D341Med (cell line): Measurements from ENCODE around the gene MRPL48.
A peak's percentile ranks its signal among the peaks of the same experiment; 100 is the strongest.
"Not testable (repeated sequence)": the region's sequence is repeated elsewhere in the genome, so short reads cannot be mapped to it uniquely, and the experiment has no call there.

ENCODE experiments used
- DNase-seq: peaks from one replicate; pipeline ENCODE4 v3.0.0; 2012; ENCODE audit warnings: low spot score

The MRPL48 gene

GRCh38 chr11:73839123-73839457 lies 51.4 kb downstream of the MRPL48 start:
- no peak for DNase-seq

GRCh38 chr11:73851046-73851764 lies 63.5 kb downstream of the MRPL48 start:
- no peak for DNase-seq

- no peak for DNase-seq
These were observed 64.4 kb downstream of the MRPL48 start for GRCh38 chr11:73852049-73852448.

- no peak for DNase-seq
These were observed 67.0 kb downstream of the MRPL48 start for GRCh38 chr11:73854680-73855079.

- no peak for DNase-seq
These were observed 68.4 kb downstream of the MRPL48 start for GRCh38 chr11:73856031-73856567.

GRCh38 chr11:73859671-73860070 lies 72.0 kb downstream of the MRPL48 start:
- DNase-seq = no peak

GRCh38 chr11:73860202-73860601 lies 72.5 kb downstream of the MRPL48 start:
- no peak for DNase-seq

- no peak for DNase-seq
These were observed 75.3 kb downstream of the MRPL48 start for GRCh38 chr11:73862986-73863385.

- DNase-seq = no peak
These were observed 78.5 kb downstream of the MRPL48 start for GRCh38 chr11:73866095-73866579.

GRCh38 chr11:73866586-73866996 lies 78.9 kb downstream of the MRPL48 start:
- no peak for DNase-seq

- DNase-seq = no peak
These were observed 81.8 kb downstream of the MRPL48 start for GRCh38 chr11:73869332-73869949.

- no peak for DNase-seq
These were observed 82.6 kb downstream of the MRPL48 start for GRCh38 chr11:73870261-73870660.

- DNase-seq = no peak
These were observed 85.2 kb downstream of the MRPL48 start for GRCh38 chr11:73872749-73873357.

GRCh38 chr11:73875380-73875779 lies 87.7 kb downstream of the MRPL48 start:
- DNase-seq = no peak

GRCh38 chr11:73875840-73876239 lies 88.2 kb downstream of the MRPL48 start:
- DNase-seq = no peak

- peak; percentile 96 for DNase-seq
These were observed 89.0 kb downstream of the MRPL48 start, which contains the start of the genes COA4 and PAAF1 for GRCh38 chr11:73876424-73877310. COA4 (minus strand) TSS chr11:73876846; CDS start chr11:73873378, 3,468 bp downstream. PAAF1 (plus strand) TSS chr11:73876999; CDS start chr11:73877022, 23 bp downstream.

- DNase-seq = no peak
These were observed 91.1 kb downstream of the MRPL48 start for GRCh38 chr11:73878771-73879170.

GRCh38 chr11:73880449-73880848 lies 92.8 kb downstream of the MRPL48 start:
- not testable (repeated sequence) for DNase-seq

- no peak for DNase-seq
These were observed 96.2 kb downstream of the MRPL48 start for GRCh38 chr11:73883856-73884255.

GRCh38 chr11:73888244-73888643 lies 100.6 kb downstream of the MRPL48 start:
- no peak for DNase-seq

- DNase-seq = no peak
These were observed 101.3 kb downstream of the MRPL48 start for GRCh38 chr11:73889019-73889418.

- DNase-seq = no peak
These were observed 101.9 kb downstream of the MRPL48 start for GRCh38 chr11:73889536-73889935.
